Measurements from ENCODE around the gene PRRX1. TPM values are rescaled to one million over a fixed set of nuclear protein-coding genes. Genes with fewer than 3 reads are reported as not detected.
A peak's percentile ranks its signal among the peaks of the same experiment; 100 is the strongest.

PRRX1 gene
- total RNA-seq (2014; rRNA removed; shearing (Covaris generic)), result 2.7 and 4.1 TPM in 2 replicates

DNA sequence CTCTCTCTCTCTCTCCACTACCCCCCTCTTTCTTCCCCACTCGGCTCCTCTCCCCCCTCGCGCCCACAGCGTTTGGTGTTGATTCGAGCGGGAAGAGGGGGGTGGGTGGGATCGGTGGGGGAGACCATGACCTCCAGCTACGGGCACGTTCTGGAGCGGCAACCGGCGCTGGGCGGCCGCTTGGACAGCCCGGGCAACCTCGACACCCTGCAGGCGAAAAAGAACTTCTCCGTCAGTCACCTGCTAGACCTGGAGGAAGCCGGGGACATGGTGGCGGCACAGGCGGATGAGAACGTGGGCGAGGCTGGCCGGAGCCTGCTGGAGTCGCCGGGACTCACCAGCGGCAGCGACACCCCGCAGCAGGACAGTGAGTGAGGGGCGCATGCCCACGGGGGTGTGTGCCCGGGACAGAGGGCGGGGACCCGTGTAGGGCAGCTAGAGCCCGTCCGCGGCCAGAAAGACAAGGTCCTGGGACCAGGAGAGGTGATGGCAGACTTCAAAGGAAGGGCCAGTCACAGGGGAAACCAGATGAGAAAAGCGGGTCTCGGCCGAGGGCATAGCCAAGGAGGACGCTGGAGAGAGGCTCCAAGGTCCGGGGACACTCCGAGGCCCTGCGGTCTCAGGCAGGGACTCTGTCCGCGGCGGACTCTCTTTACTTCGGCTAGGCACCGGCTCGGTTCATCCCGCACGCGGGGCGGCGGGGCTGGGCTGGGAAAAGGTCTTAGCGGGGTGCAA is at the start of gene PRRX1:
TSS of gene PRRX1 (plus strand) at position 39 of the 735 bp plus-strand sequence. CDS start at position 127, 88 bp downstream.
- DNase-seq (ENCODE audit: low read depth), result no peak

DNA sequence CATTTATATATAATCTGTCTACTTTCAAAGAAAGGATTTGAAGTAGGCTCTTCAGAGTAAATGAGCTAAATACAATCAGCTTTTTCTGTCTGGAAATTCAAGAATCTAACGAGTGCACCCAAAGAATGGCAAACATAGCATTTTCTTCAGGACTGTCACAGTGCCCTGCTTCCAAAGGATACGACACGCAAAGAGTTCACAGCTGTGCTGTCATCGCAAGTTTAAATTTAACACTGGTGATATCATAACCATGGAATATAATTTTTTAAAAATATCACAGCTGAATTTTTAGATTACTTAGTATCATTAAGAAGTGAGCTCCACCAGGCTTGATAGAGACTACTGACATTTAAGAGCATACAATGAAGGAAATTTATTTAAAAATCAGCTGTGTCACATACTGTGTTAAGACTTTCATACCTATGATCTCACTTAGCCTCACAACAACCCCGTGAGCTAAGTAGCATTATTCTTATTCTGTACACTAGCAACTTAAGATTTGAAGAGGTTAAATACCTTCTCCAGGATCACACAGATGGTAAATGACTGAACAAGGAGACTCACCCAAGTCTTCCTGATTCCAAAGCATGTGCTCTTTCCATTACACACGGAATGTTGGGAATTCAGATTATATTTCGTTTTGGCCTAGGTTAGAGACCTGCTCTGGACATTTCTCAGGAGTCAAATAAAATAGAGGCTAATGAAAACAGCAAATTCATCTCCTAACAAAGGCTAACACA is 46.2 kb upstream of the PRRX1 start:
- DNase-seq (ENCODE audit: low read depth), result no peak

DNA sequence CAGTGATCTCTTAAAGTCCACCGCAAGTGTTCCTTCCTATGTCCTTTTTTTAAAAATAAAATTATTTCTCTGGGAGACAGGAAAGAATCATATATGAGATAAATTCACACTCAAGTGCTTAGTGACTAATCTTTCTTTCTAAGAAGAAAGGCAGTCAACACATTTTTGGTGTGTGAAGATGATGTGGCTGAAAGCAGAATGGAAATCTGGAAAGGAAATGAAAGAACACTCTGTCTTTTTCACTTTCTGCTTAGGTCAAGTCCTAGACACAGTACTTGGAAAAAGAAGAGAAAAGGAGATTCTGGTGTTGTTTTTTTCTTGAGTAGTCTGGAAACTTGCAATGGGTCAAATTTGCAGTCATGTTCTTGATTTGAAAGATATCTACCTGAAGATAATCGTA is 45.5 kb upstream of the PRRX1 start:
- DNase-seq (ENCODE audit: low read depth), result no peak

DNA sequence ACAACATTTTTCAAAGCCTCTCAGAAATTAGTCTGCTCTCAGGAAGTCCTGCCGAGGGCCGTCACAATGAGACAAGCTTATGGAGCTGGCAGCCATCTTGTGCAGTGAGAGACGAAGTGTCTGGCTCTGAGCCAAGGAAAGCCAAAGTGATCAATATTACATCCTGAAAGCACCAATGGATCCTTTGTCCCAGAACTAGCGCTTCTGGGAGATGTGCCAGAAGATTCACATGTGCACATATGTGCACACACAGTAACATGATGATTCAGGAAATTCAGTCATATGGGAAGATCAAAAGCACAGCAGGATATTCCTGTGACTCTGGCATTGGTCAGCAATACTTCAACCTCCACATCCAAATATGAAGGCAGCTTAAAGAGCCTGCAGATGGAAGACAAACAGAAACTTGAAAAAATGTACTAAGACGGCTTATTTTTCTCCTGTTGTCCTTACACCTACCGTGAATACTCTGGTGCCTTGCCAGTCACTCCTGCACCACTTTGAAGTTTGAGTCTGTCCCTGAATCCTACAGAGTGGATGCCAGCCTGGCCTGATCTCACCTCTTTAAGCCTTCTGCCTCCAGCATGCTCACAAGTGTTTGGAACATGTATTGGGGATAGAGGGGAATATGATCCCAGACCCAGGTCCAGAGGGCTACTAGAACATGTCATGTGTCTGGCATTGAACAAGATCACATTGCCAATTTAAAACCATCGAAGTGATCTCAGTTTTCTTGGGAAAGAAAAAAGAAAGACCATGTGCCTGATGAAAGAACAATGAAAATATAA is 44.5 kb upstream of the PRRX1 start:
- peak; percentile 57 for DNase-seq (ENCODE audit: low read depth)

DNA sequence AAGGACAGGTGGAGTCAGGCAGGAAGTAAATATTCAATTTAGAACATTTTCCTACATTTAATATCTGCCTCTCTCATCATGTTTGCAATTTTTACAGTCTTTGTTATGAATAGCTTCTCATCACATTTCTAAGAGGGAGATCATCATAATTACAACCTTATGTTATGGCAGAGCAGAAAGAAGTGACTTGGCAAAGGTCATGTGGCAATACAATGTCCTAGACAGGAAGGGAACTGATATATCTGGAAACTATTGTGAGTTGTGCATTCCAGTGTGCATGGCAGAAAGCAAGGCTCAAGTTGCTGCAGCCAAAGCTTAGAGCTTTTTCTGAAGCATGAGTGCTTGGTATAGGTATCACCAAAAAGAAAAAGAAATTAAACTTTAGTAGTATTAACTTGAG is 43.8 kb upstream of the PRRX1 start:
- DNase-seq (ENCODE audit: low read depth), result no peak

DNA sequence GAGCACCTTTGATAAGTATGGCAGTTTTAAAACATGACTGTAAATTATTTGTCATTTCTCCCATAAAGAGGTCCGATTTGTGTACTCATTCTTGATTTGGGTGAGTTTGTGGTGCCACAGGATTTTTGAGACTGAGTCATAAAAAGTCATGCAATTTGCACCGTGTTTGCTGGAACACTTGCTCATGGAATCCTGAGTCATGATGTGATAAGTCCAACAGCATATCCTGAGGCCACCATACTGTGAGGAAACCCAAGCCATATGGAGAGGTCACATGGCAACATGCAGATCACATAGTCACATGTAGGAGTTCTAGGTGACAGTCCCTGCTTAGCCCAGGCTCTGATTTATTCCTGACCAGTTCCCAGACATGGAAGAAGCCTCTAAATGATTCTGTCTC is 40.8 kb upstream of the PRRX1 start:
- peak; percentile 83 for DNase-seq (ENCODE audit: low read depth)

DNA sequence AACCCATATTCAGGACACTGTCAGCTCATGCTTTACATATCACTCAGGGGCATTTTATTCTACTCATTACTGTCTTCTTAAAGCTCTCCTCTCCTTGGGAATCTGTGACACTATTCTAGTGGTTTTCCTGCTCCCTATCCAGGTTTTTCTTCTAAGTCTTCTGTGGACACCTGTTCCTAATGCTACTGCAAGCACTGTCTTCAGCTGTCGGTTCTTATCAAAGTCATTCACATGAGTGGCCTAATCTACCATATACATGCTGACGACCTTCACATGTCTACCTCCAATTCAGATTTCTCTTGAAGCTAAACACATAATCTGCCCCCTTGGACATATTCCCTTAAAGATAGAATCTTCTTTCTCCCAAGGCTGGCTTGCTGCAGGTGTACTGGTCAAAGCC is 39.8 kb upstream of the PRRX1 start:
- DNase-seq (ENCODE audit: low read depth), result no peak

DNA sequence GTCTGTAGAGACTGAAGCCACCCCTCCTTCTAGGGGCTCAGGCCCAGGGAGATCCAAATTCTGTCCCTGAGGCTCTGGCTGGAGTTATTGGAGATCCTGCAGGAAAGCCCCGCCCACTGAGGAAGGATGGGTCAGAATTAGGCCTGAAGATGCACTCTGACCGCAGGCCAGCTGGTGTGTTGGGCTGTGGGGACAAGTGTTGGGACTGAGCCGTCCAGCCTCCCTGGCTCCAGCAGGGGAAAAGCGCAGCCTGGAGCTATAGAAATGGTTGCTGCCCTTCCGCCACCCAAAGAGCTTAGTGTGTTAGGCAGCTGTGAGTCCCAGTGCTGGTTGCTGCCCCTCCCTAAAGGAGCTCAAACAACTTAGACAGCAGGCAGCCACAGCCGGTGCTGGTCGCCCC is 33.0 kb upstream of the PRRX1 start:
- DNase-seq (ENCODE audit: low read depth), result no peak

DNA sequence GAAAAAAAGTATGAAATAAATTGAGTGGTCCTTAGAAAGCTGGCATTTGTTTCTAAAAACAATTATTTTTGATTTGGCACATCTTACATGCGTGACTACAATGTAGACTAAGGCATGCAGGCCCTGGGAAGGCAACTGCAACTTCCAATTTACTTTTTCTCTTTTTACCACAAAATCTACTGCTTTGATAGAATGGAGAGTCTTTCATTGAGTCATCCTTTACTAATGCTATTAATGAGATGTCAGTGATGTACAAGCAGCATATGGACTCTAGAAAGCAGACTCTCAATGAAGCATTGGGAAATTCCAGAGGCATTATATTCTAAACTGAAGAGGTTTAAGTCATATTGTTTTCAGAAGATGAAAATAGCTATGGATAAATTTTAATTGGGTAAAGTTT is 29.6 kb upstream of the PRRX1 start:
- peak; percentile 5 for DNase-seq (ENCODE audit: low read depth)

DNA sequence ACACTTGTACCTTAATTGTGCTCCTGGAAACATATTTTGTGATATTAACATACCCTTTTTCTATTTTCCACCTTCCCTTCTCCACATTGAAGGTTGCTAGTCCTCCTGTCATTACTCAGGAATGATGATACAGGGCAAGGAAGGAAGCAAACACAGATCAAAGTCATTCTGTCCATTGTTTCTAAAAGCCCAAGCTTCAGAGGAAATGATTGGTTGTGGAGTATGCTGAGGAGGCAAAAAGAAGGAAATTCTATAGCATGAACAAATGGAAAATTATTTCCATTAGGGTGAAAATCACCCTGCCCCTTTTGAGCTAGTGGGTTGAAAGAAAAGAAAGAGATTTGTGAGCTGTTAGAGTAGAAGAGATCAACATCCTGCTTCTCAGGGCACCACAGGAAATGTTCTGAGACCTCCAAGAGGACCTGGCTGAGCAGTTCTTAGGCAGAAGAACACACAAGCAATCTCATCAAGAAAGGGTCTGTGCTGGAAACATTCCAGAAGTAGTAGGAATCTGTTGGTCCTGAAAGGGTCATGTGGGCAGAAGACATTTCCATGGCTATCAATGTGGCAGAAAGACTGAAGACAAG is 29.0 kb upstream of the PRRX1 start:
- DNase-seq (ENCODE audit: low read depth), result peak; percentile 11

DNA sequence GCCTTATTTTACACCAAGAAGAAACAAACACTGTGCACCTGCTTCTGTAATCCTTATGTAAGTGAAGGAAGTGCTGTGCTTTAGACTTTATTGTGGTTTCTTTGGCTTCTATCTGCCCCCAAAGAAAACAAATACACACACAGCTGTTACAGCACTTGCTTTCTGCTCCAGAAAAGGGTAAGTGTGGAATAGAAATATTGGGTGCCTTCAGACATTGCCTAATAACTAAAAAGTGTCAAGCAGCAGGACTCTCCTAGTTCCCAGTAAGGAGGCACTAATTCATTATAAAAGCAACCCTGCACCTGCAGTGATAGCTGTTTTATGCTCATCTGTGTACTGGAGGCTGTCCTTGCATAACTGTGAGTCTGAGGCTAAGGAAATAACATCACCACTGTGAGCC is 23.4 kb upstream of the PRRX1 start:
- DNase-seq (ENCODE audit: low read depth), result no peak

DNA sequence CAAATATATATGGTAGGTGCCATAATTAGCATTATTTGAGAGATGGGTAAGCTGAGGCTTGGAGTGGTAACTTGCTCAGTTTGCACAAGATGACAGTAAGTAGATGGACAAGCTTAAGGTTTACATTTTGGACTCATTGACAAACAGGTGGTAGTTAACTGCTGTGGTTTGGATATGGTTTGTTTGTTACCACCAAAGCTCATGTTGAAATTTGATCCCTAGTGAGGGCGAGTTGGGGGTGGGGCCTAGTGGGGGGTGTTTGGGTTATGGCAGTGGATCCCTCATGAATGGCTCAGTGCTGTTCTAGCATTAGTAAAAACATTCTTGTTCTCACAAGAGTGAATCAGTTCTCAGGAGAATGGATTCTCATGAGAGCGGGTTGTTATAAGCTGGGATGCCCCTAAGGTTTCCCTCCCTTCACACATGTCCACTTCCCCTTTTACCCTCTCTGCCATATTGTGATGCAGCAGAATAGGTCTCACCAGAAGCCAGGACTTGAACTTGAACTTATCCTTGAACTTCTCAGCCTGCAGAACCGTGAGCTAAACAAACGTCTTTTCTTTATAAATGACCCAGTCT is 6.6 kb upstream of the PRRX1 start:
- no peak for DNase-seq (ENCODE audit: low read depth)

DNA sequence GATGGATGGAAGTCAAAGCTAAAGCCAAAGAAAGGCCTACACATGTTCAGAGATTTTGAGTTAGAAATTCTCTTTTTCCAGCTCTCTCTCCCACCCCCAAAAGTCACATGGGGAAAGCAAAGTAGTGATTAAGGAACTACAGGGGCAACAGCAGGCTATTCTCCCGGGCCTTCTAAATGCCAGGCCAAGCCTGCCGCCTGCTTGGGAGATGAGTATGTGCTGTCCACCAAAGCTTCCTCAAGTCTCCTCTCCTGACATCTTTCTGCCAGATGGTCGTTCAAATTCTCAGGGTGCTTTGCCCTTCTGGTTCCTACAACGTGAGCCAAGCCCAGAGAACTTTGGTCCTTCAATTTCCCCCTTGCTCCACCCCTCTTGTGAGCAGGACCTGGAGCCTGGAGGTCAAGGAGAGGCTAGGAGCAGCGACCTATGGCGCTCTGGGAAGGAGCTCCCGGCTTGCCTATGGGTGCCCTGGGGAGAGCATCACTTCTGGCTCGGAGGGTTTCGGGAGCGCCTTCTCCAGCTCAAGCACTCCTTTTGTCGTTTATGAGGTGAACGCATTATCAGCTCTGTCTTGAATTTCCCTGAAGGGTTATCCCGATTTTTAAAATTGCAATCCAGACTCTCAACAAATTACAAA is 4.4 kb upstream of the PRRX1 start:
- DNase-seq (ENCODE audit: low read depth), result no peak

DNA sequence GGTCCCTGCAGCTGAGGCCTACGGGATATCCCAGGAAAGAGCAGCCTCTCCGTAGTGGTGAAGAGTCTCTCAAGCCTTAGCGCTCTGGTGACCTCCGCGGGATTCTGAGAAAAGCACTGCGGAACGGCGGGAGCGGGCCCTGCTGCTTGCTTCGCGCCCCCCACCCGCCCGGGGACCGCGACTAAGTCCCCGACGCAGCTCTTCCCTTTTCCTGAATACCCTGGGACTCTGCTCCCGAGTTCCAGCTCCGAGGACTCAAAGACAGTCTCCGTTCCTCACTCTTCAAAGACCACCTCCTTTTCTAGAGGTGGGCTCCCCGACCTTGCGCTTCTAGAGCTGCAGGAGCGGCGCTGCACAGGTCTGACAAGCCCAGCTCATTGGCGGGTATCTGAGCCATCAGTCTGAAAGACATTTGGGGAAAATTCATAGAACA is 3.6 kb upstream of the PRRX1 start:
- DNase-seq (ENCODE audit: low read depth), result no peak

DNA sequence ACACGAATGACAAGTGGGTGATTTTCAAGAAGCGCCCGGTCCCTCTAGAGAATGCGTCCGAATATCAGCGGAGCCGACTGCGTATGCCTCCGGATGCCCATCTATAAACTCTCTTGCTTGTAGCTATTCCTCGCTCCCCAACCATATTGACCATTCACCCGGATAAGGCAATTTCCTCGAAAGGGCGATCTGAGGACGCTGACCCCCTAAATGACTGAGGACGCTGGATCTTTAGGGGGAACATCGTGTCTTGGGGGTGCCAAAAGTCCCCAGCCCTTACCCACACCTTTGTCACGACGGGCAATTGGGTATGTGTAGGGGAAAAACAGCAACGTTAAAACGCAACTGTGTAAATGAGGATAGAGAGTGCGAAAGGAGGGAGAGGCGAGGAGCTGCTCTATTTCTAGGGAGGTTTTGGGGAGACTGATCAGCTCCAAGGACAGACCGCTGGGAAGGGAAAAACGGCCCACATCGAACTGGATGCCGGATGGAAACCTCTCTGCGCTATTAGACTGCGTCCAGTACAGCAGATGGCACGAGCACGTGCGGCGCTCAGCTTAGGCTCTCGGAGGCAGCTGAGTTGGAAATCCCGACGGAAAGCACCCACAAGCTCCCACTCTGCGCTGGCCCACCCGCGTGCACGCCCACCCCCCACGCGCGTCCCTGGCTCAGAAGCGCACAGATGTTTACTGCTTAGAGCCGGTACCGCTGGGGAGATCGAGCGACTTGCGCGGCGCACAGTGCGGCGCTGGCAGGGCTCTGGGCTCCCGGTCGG is 2.9 kb upstream of the PRRX1 start:
- no peak for DNase-seq (ENCODE audit: low read depth)

DNA sequence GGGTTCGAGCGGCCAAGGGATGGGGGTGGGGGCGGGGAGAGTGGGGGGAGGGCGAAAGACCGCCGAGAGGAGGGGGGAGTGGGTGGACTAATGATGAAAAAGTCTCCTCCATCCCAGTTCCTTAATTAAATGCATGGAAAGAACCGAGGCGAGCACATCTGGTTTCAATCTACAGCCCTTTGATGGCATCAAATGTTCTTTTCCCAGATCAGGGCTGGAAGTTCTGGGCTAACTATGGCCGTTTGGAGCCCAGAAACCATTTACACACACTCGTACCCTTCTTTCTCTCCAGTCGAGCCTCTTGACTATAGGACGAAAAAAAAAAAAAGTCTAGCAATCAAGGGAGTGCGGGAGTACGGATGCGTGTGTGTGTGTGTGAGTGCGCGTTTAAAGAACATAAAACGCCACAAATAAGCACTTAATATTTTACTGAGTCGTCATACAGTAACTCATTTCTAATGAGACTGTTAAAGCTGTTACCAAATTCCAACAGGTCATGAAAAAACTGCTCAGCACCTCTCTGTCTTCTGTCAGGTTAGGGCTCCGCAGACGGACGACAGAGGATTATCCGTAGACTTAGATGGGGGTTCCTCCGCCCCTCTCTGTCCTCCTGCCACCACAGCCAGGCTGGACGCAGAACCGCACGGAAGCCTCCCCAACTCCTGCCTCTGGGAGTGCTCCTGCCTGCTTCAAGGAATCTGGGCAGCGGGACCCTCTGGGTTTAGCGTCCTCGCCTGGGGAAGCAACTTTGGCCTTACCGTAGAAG is 2.1 kb upstream of the PRRX1 start:
- peak; percentile 67 for DNase-seq (ENCODE audit: low read depth)

DNA sequence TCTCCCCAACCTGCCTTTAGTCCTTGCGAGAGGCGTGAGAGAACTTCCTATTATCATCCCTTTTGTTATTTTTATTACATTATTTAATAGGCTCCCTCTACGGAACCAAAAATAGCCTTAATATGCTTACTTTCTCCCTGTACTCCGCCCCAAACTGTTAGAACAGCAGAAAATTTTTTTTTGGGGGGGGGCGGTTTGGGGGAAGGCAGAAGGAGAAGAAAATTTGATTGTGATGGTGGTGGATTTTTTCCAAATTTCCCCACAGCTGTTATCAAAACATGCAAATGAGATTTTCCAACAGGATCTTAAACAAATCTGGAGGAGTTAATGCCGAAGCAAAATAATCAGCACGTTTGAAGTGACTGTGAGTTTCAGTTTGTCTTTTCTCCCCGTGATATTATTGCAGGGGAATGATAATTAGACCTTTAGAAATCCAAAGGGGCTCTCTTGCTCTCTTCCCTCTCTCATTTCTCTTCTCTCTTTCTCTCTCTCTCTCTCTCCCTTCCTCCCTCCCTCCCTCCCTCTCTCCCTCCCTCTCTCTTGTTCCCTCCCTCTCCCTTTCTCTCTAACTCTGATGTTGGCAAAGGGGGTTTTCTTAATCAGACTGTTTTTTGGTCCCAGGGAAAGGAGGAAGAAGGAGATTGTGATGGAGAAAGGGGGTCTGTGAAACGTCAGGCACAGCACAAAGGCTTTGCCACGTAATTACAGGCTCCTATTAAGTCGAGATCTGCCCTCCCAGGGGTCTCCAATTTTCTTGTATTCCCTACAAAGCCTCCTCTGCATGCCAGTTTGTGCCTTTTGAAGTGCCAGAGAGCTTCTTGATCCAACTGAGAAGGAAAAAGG is 1.1 kb upstream of the PRRX1 start:
- DNase-seq (ENCODE audit: low read depth), result no peak

DNA sequence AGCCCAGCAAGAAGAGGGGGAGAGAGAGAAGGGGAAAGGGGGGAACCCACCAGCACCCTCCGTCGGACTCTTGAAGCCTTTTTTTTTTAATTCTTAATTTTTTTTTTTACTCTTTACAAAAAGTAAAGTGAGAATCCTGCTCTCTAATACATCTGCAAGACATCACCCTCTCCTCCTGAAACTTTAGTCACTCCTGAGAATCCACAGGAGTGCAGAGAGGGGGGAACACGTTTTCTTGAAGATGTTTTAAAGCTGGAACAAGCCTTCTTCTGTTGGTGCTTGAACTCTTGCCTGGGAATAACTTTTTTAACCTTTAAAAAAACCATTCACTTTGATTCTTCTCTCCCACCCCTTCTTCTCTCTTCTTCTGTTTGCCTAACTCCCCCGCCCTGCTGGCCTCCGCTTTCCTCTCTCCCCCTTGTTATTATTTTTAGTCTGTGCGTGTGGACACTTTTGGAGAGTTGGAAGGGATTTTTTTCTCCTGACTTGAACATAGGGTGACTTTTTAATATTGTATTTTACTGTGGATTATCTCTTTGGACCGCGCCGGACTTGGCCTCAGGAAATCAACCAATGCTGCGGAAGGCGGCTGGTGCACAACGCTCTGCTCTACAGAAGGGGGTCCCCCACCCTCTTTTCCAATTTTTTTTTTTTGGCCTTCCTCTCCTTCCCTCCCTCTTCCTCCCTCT is 383 bp upstream of the PRRX1 start:
- no peak for DNase-seq (ENCODE audit: low read depth)

All from Daoy (cell line).